A549 (cell line): ENCODE data around the gene EPHA5. TPM values are rescaled to one million over a fixed set of nuclear protein-coding genes. Genes with fewer than 3 reads are reported as not detected.

Experiments used
- ATAC-seq, 2 experiments: fragments of 200-7000 bp in 1 of 2; fragments of >200 bp in 1 of 2; cut with Nextera tagmentation in 1 of 2; cut with Tn5 transposase in 1 of 2; 3 replicates each; pipeline versions ENCODE4 v1.8.0 to v1.9.1; 2018 to 2020; ENCODE audit warnings: mild to moderate bottlenecking in 1 of 2, moderate library complexity in 1 of 2
- CTCF ChIA-PET: fragments of 300-600 bp; sonication (Branson Sonifier 250); formaldehyde crosslinking; extraction: SDS; loops from one replicate; lab custom pipeline; 2021; ENCODE audit warnings: antibody characterized with exemption, inconsistent platforms; lab: Yijun Ruan, JAX
- POLR2A ChIA-PET: fragments of 350-600 bp; formaldehyde crosslinking; extraction: SDS; loops from one replicate; lab custom pipeline; 2021; ENCODE audit warnings: antibody characterized with exemption, inconsistent platforms; lab: Yijun Ruan, JAX
- DNase-seq, 2 experiments: peaks; one replicate each; pipeline versions ENCODE4 v3.0.0 to v3.0.0-alpha.2; 2011 to 2016; ENCODE audit warnings: low read depth in 1 of 2, low spot score in 1 of 2
- FAIRE-seq: peaks from 2 replicates; lab custom pipeline; 2011; peaks lifted over from hg19 to GRCh38; lab: Jason Lieb, UNC
- H3K27ac ChIP-seq, 2 experiments: fragments of >200 bp; sonication (Bioruptor Twin); formaldehyde crosslinking; 3 replicates each; pipeline ENCODE4 v1.5.1; 2016 to 2017
- H3K4me1 ChIP-seq: fragments of >200 bp; sonication (Bioruptor Twin); formaldehyde crosslinking; 3 replicates; pipeline ENCODE4 v1.6.1; 2016
- H3K4me2 ChIP-seq: fragments of >200 bp; sonication (Bioruptor Twin); formaldehyde crosslinking; 3 replicates; pipeline ENCODE4 v1.6.1; 2016
- H3K4me3 ChIP-seq: fragments of >200 bp; sonication (Bioruptor Twin); formaldehyde crosslinking; 3 replicates; pipeline ENCODE4 v1.5.1; 2016
- H3K9me3 ChIP-seq: fragments of >200 bp; sonication (Bioruptor Twin); formaldehyde crosslinking; 3 replicates; pipeline ENCODE4 v1.6.1; 2016
- BHLHE40 ChIP-seq: IDR thresholded peaks from 2 replicates; pipeline ENCODE4 v1.6.1; 2012; ENCODE audit warnings: low read depth, low read length, inconsistent platforms
- CEBPB ChIP-seq, 2 experiments: fragments of >200 bp in 1 of 2; sonication (Bioruptor Twin) in 1 of 2; formaldehyde crosslinking in 1 of 2; IDR thresholded peaks; 2 replicates each; pipeline ENCODE4 v1.6.1; 2012 to 2016
- EP300 ChIP-seq, 2 experiments: fragments of >200 bp; sonication (Bioruptor Twin); formaldehyde crosslinking; IDR thresholded peaks; 2 replicates in 1 of 2; 3 replicates in 1 of 2; pipeline ENCODE4 v1.6.1; 2016 to 2017
- FOXS1 ChIP-seq: fragments of 250-450 bp; sonication (Bioruptor Pico); IDR thresholded peaks from 2 replicates; pipeline ENCODE4 v1.5.0; 2020; ENCODE audit warnings: mild to moderate bottlenecking, moderate library complexity
- GATA3 ChIP-seq: IDR thresholded peaks from 2 replicates; pipeline ENCODE4 v1.6.1; 2012; ENCODE audit warnings: borderline replicate concordance
- JUNB ChIP-seq: fragments of >200 bp; sonication (Bioruptor Twin); formaldehyde crosslinking; IDR thresholded peaks from 2 replicates; pipeline ENCODE4 v1.6.1; 2016
- MAFK ChIP-seq: fragments of 450-650 bp; IDR thresholded peaks from 2 replicates; pipeline ENCODE4 v1.6.1; 2014; ENCODE audit not compliant: partially characterized antibody
- MYC ChIP-seq: IDR thresholded peaks from 2 replicates; pipeline ENCODE4 v1.6.1; 2012; ENCODE audit warnings: mild to moderate bottlenecking, inconsistent platforms, low read length, improper control_type of control experiment, borderline replicate concordance
- NFE2L2 ChIP-seq: fragments of 150-350 bp; conservative IDR thresholded peaks from 2 replicates; pipeline ENCODE4 v1.6.1; 2014; ENCODE audit warnings: low read length
- NR3C1 ChIP-seq: fragments of >200 bp; sonication (Bioruptor Twin); formaldehyde crosslinking; IDR thresholded peaks from 3 replicates; pipeline ENCODE4 v1.6.1; 2017
- PHF8 ChIP-seq: fragments of 200-600 bp; sonication (generic); IDR thresholded peaks from 2 replicates; pipeline ENCODE4 v1.6.1; 2016; ENCODE audit warnings: low read depth, mild to moderate bottlenecking, antibody characterized with exemption, moderate library complexity, borderline replicate concordance
- POLR2AphosphoS2 ChIP-seq: conservative IDR thresholded peaks from 2 replicates; pipeline ENCODE4 v1.6.1; 2012; ENCODE audit warnings: low read length, improper control_type of control experiment, inconsistent platforms
- RARB ChIP-seq: fragments of 250-450 bp; sonication (Bioruptor Pico); IDR thresholded peaks from 2 replicates; pipeline ENCODE4 v1.8.0; 2021; ENCODE audit warnings: mild to moderate bottlenecking, moderate library complexity
- RFX5 ChIP-seq: fragments of 450-650 bp; IDR thresholded peaks from 2 replicates; pipeline ENCODE4 v1.7.1; 2014; ENCODE audit warnings: antibody characterized with exemption, mild to moderate bottlenecking, moderate library complexity
- RNF2 ChIP-seq: fragments of 200-600 bp; sonication (generic); IDR thresholded peaks from 2 replicates; pipeline ENCODE4 v1.6.1; 2016; ENCODE audit warnings: low read depth, mild to moderate bottlenecking, antibody characterized with exemption, moderate library complexity, borderline replicate concordance
- SREBF2 ChIP-seq: fragments of 450-650 bp; IDR thresholded peaks from 2 replicates; pipeline ENCODE4 v1.6.1; 2014; ENCODE audit warnings: mild to moderate bottlenecking, moderate library complexity
- TFCP2L1 ChIP-seq: fragments of 250-450 bp; sonication (Bioruptor Pico); IDR thresholded peaks from 2 replicates; pipeline ENCODE4 v1.5.0; 2021; ENCODE audit warnings: mild to moderate bottlenecking
- ZC3H11A ChIP-seq: fragments of 450-650 bp; IDR thresholded peaks from 2 replicates; pipeline ENCODE4 v1.6.1; 2014; ENCODE audit warnings: antibody characterized with exemption, mild to moderate bottlenecking
- ZFP36 ChIP-seq: fragments of 450-650 bp; IDR thresholded peaks from 2 replicates; pipeline ENCODE4 v1.6.1; 2014; ENCODE audit warnings: borderline replicate concordance; ENCODE audit not compliant: partially characterized antibody
- ZNF302 ChIP-seq: fragments of 250-450 bp; sonication (Bioruptor Pico); IDR thresholded peaks from 2 replicates; pipeline ENCODE4 v1.9.0; 2021; ENCODE audit warnings: inconsistent platforms, mild to moderate bottlenecking, moderate library complexity
- ZSCAN20 ChIP-seq: fragments of 250-450 bp; sonication (Bioruptor Pico); IDR thresholded peaks from 2 replicates; pipeline ENCODE4 v1.8.0; 2022; ENCODE audit warnings: mild to moderate bottlenecking, moderate library complexity
- WGBS: methylation state at CpG from one replicate; pipeline ENCODE4 v1.1.6; 2017; ENCODE audit errors: missing lambda C conversion rate; 5-methylcytosine and 5-hydroxymethylcytosine counted together
- polyA plus RNA-seq, 4 experiments: library from polyadenylated mRNA; depleted of rRNA in 3 of 4; stranded (reverse); fragments of >200 nt; fragmentation: RNase III in 1 of 4; extraction: RNeasy Plus Mini Kit Qiagen cat#74134 plus additional on column Dnase treatment in 1 of 4; gene quantifications; 2 replicates in 3 of 4; 3 replicates in 1 of 4; pipeline ENCODE4 v1.2.3, GENCODE V29; 2011 to 2017
- TF ChIP-seq, protein P1 (sequence below): IDR thresholded peaks from 2 replicates; pipeline ENCODE4 v1.6.1; 2012
- TF ChIP-seq, protein P2 (sequence below): fragments of 150-350 bp; IDR thresholded peaks from 2 replicates; pipeline ENCODE4 v1.6.1; 2014; ENCODE audit warnings: low read depth, mild to moderate bottlenecking, low read length

Gene EPHA5
- polyA plus RNA-seq, 2 of the 4 experiments (the other 2 are of a cell fraction), result 0.96 to 1.1 TPM

DNA sequence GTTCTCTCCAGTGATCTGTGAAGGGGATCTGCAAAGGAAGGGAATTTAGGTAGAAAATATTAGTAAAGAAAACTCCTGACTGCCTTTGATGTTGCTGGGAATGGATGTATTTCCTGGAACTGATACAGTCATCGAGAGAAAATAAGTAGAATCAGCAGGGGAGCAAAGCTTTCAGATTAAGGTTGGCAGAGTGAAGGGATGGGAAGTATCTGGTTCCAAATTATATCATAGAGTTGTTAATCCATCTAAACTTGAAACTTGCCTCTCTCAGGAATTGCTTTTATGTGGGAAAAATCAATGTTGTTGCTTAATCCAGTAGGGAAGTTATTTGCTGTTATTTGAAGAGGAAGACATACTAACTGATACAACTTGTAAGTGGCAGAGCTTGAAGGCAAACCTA, 19.3 kb downstream of the EPHA5 start:
- peaks cover 10% of the 10 kb centered on the region; the same call in 1 of the 3 replicates for H3K4me1 ChIP-seq
- CTCF ChIA-PET, result no interaction called here
- H3K27ac ChIP-seq, result peak overlapping the region; percentile 31 to 32; a peak in 3 of 6 replicates
- WGBS, result 0% methylated on average over 1 of the region's 1 CpG
- POLR2A ChIA-PET, result no interaction called here
- no peaks in the 10 kb centered on the region for H3K9me3 ChIP-seq
- FAIRE-seq, result no peak
- no peak overlapping the region for H3K4me3 ChIP-seq
- DNase-seq, result no peak
- ATAC-seq, result no peak
- TF ChIP-seq MAFK (no peak), ZSCAN20 (CRISPR knock-in tag) (no peak), ZFP36 (no peak), SREBF2 (no peak), RFX5 (no peak), GATA3 (no peak), ZNF302 (CRISPR knock-in tag) (no peak)
- peak overlapping the region; percentile 53 for H3K4me2 ChIP-seq

DNA sequence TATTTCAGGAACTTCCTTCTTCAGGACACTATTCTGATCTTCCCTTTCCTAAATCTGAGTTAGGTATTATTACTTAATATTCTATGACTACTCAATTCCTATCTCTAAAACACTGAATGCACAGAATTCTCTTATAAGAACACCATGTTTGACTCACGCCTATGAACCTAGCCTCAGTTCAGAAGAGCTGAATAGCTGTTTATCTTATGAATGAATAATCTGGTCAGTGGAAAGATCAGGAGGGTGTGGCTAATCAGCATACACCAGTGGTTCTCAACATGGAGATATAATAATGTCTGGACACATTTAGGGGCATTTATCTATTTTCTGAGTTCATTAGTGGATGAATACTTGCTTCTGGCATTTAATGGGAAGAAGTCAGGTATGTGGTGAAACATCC, 24.2 kb downstream of the EPHA5 start:
- Histone ChIP-seq H3K27ac (no peak overlapping the region), H3K4me3 (no peak overlapping the region), H3K9me3 (no peaks in the 10 kb centered on the region), H3K4me2 (peak overlapping the region; percentile 36; the same call in 1 of the 3 replicates), H3K4me1 (peaks cover 11% of the 10 kb centered on the region; the same call in 2 of the 3 replicates)
- 44% methylated on average over 1 of the region's 1 CpG for WGBS
- no peak for FAIRE-seq
- POLR2A ChIA-PET, result no interaction called here
- no peak for ATAC-seq
- CTCF ChIA-PET, result no interaction called here
- TF ChIP-seq, protein P1, sequence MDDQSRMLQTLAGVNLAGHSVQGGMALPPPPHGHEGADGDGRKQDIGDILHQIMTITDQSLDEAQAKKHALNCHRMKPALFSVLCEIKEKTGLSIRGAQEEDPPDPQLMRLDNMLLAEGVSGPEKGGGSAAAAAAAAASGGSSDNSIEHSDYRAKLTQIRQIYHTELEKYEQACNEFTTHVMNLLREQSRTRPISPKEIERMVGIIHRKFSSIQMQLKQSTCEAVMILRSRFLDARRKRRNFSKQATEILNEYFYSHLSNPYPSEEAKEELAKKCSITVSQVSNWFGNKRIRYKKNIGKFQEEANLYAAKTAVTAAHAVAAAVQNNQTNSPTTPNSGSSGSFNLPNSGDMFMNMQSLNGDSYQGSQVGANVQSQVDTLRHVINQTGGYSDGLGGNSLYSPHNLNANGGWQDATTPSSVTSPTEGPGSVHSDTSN, result no peak
- TF ChIP-seq CEBPB (IDR thresholded peaks at IDR 0.05) (no peak), BHLHE40 (no peak), PHF8 (no peak), FOXS1 (CRISPR knock-in tag) (no peak), NR3C1 (no peak), RNF2 (no peak), SREBF2 (no peak), POLR2AphosphoS2 (no peak), RARB (CRISPR knock-in tag) (no peak), ZC3H11A (no peak), MAFK (no peak), ZFP36 (no peak), JUNB (no peak), EP300 (IDR thresholded peaks at IDR 0.05) (no peak), NFE2L2 (no peak), MYC (no peak)
- TF ChIP-seq, protein P2, sequence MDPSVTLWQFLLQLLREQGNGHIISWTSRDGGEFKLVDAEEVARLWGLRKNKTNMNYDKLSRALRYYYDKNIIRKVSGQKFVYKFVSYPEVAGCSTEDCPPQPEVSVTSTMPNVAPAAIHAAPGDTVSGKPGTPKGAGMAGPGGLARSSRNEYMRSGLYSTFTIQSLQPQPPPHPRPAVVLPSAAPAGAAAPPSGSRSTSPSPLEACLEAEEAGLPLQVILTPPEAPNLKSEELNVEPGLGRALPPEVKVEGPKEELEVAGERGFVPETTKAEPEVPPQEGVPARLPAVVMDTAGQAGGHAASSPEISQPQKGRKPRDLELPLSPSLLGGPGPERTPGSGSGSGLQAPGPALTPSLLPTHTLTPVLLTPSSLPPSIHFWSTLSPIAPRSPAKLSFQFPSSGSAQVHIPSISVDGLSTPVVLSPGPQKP, result no peak
- TF ChIP-seq, all 56 proteins: peak for 0
- DNase-seq, result no peak

DNA sequence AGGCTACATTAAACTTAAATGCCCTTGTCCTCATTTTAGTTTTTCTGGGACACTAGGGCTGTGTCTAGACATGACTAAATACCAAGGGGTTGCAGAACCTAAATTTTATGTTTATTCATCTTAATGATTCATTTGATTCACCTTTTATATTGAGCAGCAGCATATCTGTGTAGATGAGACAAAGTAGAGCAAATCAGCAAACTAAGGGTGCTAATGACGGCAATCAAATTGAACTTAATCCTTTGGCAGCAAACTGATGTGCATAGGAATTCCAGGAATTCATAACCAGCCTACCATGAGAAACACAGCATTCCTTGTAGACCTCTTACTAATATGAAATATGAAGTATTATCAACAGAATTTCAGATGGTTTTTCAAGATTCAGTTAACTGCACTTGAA, 25.1 kb downstream of the EPHA5 start:
- peak in 1 of 2 experiments; percentile 10 for DNase-seq
- FAIRE-seq, result no peak
- Histone ChIP-seq H3K4me3 (no peak overlapping the region), H3K4me1 (peaks cover 5% of the 10 kb centered on the region; the same call in 2 of the 3 replicates), H3K27ac (no peak overlapping the region; a peak in 1 of 6 replicates), H3K4me2 (peak overlapping the region; percentile 36; the same call in 2 of the 3 replicates), H3K9me3 (no peaks in the 10 kb centered on the region)
- ChIA-PET POLR2A (no interaction called here), CTCF (no interaction called here)
- ATAC-seq, result no peak
- WGBS, result 55% methylated on average over 1 of the region's 1 CpG
- peak in 1 of 2 experiments; percentile 27; a peak in 1 of 5 replicates for TF ChIP-seq EP300 (IDR thresholded peaks at IDR 0.05)
- TF ChIP-seq TFCP2L1, result no peak
